ENCODE data around the gene INF2.

Gene INF2

GRCh38 chr14:104689881-104690711 lies 678 bp downstream of the INF2 start:
- no peak for DNase-seq

DNA sequence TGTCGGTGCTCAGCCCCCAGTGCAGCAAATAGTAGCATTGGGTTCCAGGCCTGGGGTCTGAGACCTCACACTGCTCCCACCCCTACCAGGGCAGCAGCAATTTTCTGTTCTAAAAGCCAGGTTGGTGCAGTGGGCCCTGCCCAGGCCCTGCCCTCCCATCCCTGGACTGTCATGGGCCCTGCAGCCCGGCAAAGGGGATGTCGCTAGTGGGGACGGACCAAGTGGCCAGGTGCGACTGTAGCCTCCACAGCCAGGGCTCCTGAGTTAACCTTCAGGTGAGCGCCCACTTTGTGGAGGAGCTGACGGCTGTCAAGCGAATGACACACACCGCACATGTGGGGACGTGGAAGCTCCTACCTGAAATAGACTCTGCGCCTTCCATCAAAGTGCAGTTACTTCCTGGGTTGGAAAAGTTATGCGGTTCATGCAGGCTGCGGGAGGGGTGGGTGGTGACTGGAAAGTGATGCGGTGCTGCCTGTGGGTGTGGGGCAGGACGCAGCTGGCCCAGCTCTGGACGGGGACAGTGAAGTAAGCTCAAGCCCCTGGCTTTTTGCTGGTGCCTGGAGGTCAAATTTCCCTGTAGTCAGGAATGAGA lies 1.5 kb downstream of the INF2 start:
- DNase-seq = no peak

DNA sequence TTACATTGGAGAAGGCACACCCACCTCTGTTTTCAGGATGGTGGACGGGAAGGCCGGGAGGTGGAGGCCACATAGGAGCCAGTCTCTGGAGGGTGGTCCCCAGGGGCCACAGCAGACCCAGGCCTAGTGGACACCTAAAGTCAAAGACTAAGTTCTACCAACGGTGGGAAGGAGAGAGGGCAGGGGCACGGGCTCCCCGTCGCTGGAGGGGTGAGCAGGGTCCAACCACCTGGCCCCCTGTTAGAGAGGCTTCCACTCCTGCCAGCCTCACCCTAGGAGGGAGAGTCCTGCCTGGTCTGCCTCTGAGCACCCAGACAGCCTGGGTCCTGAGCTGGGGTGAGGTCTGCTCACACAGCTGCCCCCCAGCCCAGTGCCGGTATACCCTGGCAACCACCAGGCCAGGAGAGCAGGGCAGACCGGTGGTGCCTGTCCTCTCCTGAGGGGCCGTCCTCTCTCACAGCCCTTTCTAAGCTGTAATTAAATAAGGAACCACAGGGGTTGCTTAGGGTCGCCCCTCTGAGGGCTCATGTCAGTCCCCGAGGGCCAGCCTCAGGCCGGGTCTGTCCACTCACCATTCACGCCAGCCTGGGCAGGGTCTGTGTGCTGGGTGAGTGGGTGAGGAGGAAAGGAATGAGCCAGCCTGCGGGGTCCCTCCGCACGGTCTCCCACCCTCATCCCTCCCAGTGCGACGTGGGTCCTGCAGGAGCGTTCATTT lies 2.3 kb downstream of the INF2 start:
- DNase-seq = no peak

- DNase-seq = no peak
These were observed 3.0 kb downstream of the INF2 start for GRCh38 chr14:104692261-104692938.

GRCh38 chr14:104692939-104693315 lies 3.5 kb downstream of the INF2 start:
- DNase-seq = no peak

DNA sequence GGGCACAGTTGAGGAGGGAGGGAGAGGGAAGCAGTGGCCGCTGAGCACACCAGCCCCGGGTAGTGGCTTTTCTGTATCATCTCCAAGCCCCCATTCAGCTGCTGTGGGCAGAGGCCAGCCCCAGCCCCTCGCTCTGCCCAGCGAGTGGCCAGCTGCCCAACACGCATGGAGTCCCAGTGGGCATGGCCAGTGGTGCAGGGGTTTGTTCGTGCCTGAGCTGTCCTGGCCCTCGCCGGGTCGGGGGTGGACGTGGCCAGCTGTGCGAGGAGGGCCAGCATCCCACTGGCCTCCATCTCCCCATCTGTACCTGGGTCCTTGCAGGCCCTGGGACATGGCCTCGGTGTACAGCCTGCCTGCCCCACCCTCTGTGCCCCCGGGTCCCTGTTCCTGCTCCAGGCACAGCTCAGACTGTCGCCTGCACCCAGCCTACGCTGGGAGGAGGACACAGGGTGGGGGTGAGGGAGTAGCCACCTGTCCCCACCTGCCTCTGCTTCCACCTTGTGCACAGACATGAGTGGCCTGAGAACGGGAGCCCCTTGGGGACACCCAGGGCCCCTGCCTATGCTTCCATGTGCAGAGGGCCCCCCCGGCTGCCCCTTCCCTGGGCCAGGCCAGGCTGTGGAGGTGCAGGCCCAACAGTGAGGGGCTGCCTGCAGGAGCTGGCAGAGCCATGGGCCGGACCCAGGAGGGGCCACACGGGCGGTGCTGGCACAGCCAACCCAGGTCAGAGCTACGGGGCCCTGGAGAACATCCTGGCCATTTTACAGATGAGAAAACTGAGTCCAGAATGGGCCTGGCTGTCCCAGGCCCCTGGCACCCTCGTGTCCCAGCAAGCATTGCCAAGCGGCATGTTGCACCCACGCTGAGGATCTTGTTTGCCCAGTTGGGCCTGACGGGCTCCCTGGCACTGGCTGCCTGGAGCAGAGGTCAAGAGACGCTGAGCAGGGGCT lies 4.3 kb downstream of the INF2 start:
- DNase-seq = no peak

DNA sequence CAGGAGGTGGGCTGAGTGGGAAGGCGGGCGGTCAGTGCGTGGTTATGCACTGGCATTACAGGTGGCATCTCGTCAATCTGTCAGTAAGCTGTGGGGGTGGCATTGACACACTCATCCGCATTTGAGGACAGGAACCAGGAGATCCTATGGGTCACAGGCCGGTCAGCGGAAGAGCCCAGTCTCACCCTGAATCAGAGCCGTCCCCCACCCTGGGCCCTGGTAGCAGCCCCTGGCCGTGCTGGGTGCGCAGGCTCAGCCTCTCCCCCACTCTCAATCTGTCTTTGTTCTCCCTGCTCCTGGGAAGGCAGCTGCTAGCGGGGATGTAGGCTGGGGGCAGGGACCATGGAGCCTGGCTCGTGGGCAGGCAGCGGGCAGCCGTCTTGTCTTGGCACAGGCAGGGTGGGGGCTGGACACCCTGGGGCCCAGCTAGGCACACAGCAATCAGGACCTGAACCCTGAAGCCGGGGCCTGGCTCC lies 5.1 kb downstream of the INF2 start:
- DNase-seq = no peak

DNA sequence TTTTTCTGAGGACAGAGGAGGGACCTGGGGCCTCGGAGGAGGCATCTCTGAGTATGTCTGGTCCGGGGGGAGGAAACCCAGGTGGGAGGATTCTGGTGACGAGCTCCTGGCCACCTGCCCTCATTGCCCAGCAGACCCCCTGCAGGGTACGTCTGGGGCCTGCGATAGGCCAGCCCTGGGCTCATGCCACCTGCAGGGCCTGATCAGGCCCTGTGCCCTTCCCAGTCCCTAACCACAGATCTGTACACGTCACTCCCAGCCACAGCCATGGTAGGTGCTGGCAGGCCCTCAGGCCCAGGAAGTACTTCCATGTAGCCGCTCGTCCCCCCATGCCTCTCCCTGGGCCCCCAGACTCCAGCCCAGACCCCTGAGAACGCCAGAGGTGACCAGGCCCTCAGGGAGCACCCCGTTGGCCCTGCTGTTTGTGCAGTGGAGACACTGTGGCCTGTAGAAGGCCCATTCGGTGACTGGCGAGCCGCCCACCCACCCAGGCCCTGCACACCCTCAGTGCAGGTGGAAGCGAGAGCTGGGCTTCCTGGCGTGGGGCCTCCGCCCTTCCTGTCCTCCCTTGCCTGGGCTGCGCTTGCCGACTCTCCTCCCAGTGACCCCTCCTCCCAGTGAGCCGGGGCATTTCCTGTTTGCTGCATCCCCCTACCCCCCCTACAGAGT lies 5.7 kb downstream of the INF2 start:
- DNase-seq = no peak

GRCh38 chr14:104695660-104696000 lies 6.2 kb downstream of the INF2 start:
- DNase-seq = no peak

GRCh38 chr14:104696671-104697316 lies 7.4 kb downstream of the INF2 start:
- no peak for DNase-seq

DNA sequence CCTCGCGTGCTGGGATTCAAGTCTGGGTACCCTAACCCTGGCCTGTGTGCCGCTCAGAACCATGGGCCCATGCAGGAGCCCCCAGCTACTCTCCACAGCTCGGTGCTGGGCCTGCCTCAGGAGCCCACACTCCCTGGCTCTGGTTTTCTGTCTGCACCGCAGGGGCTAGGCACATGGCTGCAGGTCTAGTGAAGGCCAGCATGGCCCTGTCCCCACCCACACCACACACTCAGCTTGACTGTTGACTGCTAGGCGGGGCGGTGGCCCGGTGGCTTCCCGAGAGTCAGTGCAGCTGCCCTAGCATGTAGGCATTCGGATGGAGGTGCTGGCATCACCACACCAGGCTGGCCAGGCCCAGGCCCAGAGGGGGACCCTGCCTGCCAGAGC lies 7.9 kb downstream of the INF2 start:
- DNase-seq = no peak

- peak; percentile 77 for DNase-seq
These were observed 8.6 kb downstream of the INF2 start for GRCh38 chr14:104697892-104698583.

- DNase-seq = no peak
These were observed 9.4 kb downstream of the INF2 start for GRCh38 chr14:104698688-104699425.

- no peak for DNase-seq
These were observed 10.0 kb downstream of the INF2 start for GRCh38 chr14:104699426-104699748.

DNA sequence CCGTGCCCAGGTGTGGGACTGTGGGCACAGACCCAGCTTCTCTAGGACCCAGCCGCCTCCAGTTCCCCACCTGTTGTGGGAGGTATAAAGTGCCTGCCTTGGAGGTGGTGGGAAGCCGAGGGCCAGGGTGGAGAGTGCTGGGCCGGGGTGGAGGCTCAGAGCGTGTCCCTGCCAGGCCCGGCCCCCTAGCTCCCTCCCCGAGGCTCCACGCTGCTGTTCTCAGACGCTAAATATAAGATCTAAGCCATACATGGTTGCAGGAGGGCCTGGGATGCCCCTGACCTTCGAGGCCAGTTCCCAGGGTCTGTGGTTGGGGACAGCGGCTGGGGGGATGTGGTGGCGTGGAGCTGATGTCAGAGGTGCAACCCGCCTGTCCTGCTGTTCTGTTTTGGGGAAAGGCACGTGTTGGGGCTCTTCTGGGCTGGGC lies 10.8 kb downstream of the INF2 start:
- no peak for DNase-seq

- DNase-seq = no peak
These were observed 11.4 kb downstream of the INF2 start for GRCh38 chr14:104700747-104701217.

DNA sequence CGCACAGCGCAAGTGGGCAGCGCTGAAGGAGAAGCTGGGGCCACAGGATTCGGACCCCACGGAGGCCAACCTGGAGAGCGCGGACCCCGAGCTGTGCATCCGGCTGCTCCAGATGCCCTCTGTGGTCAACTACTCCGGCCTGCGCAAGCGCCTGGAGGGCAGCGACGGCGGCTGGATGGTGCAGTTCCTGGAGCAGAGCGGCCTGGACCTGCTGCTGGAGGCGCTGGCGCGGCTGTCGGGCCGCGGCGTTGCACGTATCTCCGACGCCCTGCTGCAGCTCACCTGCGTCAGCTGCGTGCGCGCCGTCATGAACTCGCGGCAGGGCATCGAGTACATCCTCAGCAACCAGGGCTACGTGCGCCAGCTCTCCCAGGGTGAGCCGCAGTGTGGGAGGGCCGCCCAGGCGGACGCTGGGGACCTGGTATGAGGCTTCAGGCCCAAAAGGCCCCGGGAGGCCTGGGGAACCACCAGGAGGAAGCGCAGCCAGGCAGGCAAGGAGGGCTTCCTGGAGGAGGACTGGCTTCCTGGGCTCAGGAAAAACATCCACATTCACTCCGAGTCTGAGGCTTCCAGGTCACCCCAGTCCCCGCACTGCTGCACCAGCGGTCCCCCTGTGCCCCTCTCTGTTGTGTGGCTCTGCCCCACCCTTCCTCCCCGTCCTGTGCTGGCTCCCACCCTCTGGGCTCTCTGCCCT lies 12.1 kb downstream of the INF2 start:
- DNase-seq = no peak

DNA sequence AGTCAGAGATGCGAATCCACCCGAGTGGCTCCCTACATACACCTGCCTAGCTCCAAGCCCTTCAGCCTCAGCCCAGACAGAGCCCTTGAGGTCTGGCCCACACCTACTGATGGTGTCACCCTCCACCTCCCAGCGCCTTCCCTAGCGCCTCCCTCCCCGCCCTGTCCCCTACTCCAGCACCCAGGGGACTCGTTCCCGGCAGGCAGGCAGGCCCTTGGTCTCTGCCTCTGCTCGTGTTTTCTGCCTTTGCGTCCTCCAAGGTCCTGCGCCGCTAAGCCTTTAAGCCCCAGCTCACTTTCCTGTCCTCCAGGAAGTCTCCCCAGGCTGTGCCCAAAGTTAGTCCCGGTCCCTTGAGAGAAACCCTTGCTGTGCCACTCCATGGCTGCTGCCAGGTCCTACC lies 12.7 kb downstream of the INF2 start:
- DNase-seq = no peak

- DNase-seq = no peak
These were observed 13.3 kb downstream of the INF2 start for GRCh38 chr14:104702673-104703072.

All from fibroblast of skin of scalp (primary cell).